ENCODE data around the gene ADAM33. TPM values are rescaled to one million over a fixed set of nuclear protein-coding genes. Genes with fewer than 3 reads are reported as not detected.

The ADAM33 gene
- total and polyA plus RNA-seq, 2 of the 8 experiments (the other 6 are each of a cell fraction or from before 2014, with no cell fraction given): 4.2 to 6.0 TPM

DNA sequence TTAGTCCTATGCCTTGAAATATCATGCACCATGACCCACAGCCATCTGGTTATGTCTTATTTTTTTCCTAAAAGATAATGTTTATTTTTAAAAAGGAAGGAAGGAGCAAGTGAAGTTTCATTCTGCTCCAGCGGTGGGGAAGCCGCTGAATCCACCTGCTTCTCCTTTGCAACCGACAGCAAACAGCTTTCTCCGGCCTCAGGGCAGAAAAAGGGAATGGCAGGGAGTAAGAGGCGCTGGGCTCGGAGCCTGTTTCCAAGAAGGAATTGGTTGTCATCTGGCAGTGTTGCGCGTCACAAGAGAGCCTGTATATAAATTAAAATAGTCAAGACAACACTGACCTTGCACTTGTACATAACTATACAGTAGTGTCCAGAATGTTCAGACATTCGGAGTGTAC lies 32.9 kb downstream of the ADAM33 start:
- Histone ChIP-seq H4K91ac (replicated peaks; ENCODE audit: insufficient read length, low read length) (no peak overlapping the region), H3K27ac (ENCODE audit: low read depth, low read length) (no peak overlapping the region), H2BK12ac (ENCODE audit: low read depth, low read length) (no peak overlapping the region), H3K23me2 (ENCODE audit: low read depth, low read length) (no peaks in the 10 kb centered on the region), H2BK20ac (ENCODE audit: low read length) (no peak overlapping the region), H2BK5ac (ENCODE audit: low read depth, low read length) (no peak overlapping the region), H3K4me1 (replicated peaks in 1 of 4; ENCODE audit: control insufficient read depth in 3 of 4, insufficient read depth in 4 of 4, low read length in 3 of 4) (no peaks in the 10 kb centered on the region), H3K4me2 (ENCODE audit: insufficient read depth in 1 of 2, low read depth in 2 of 2, low read length in 2 of 2) (no peak overlapping the region), H3K27me3 (replicated peaks in 1 of 4; ENCODE audit: control insufficient read depth in 3 of 4, extremely low read depth in 1 of 4, insufficient read depth in 3 of 4, low read length in 3 of 4) (no peaks in the 10 kb centered on the region; a peak in 2 of 7 replicates), H3K14ac (ENCODE audit: insufficient read length) (no peak overlapping the region), H2BK120ac (replicated peaks; ENCODE audit: low read depth, low read length) (no peak overlapping the region), H4K8ac (ENCODE audit: extremely low read depth, insufficient read depth, low read length) (no peak overlapping the region), H3K56ac (replicated peaks; ENCODE audit: insufficient read length, low read depth, low read length) (no peak overlapping the region), H3K9ac (replicated peaks in 1 of 4; ENCODE audit: extremely low read depth in 1 of 4, low read depth in 3 of 4, low read length in 3 of 4) (no peak overlapping the region), H2AK5ac (ENCODE audit: low read depth, low read length) (no peak overlapping the region), H3K23ac (ENCODE audit: insufficient read length) (no peak overlapping the region), H2AFZ (ENCODE audit: low read length) (no peak overlapping the region), H4K5ac (ENCODE audit: insufficient read length, low read depth, low read length) (no peak overlapping the region), H2BK15ac (ENCODE audit: low read length) (no peak overlapping the region), H3K36me3 (ENCODE audit: control insufficient read depth in 2 of 4, insufficient read depth in 4 of 4, low read length in 3 of 4) (no peaks in the 10 kb centered on the region), H3K18ac (ENCODE audit: extremely low read depth, low read length) (no peak overlapping the region), H3K4ac (replicated peaks; ENCODE audit: insufficient read length, low read depth, low read length) (no peak overlapping the region), H3K79me2 (ENCODE audit: control insufficient read depth in 1 of 2, insufficient read depth in 2 of 2, low read length in 2 of 2) (no peaks in the 10 kb centered on the region), H4K20me1 (replicated peaks in 1 of 2; ENCODE audit: control insufficient read depth in 1 of 2, insufficient read depth in 2 of 2, low read length in 2 of 2) (no peaks in the 10 kb centered on the region), H3K4me3 (ENCODE audit: extremely low read depth in 1 of 4, insufficient read depth in 2 of 4, low read depth in 3 of 4, low read length in 4 of 4) (no peak overlapping the region), H3K79me1 (ENCODE audit: low read depth, low read length) (no peaks in the 10 kb centered on the region), H3K9me3 (ENCODE audit: insufficient read depth in 2 of 2, low read depth in 1 of 2, low read length in 1 of 2) (no peaks in the 10 kb centered on the region)
- POLR2A ChIA-PET (ENCODE audit: partially characterized antibody): interaction anchor here (1.1 to 1.3 kb wide), 2 partner anchors 9 to 30 kb away, joined by 3 read pairs; no protein-coding TSS in a partner anchor
- CTCF ChIA-PET (ENCODE audit: partially characterized antibody): interaction anchor here (1.0 to 2.3 kb wide), 4 partner anchors 9 to 67 kb away, joined by 3 to 6 read pairs (median 4); no protein-coding TSS in a partner anchor
- WGBS, 2 experiments (ENCODE audit: extremely low coverage in 1 of 2, insufficient coverage in 1 of 2, insufficient read length in 1 of 2, insufficient replicate concordance in 2 of 2, low coverage in 1 of 2, low lambda C conversion rate in 2 of 2, missing lambda C conversion rate in 1 of 2): 91% methylated on average over 9 of the region's 9 CpGs; no CpG with 5 or more reads in 1 of the 2 experiments
- DNase-seq (ENCODE audit: low read depth in 1 of 2, low spot score in 2 of 2) (peak in 1 of 2 experiments; percentile 16), FAIRE-seq (no peak)
- no peak for TF ChIP-seq BCL11A (IDR thresholded peaks at IDR 0.05; ENCODE audit: low read depth in 2 of 2, low read length in 2 of 2)
- TF ChIP-seq ATF2 (IDR thresholded peaks at IDR 0.05; ENCODE audit: low read length): no peak
- no peak for TF ChIP-seq CTCF (IDR thresholded peaks at IDR 0.05; ENCODE audit: control extremely low read depth in 1 of 3, insufficient read depth in 1 of 3, low read depth in 1 of 3, low read length in 3 of 3)
- no peak for TF ChIP-seq TAF1 (IDR thresholded peaks at IDR 0.05; ENCODE audit: low read depth, low read length)
- TF ChIP-seq E2F6 (IDR thresholded peaks at IDR 0.05): no peak
- no peak for TF ChIP-seq SRF (IDR thresholded peaks at IDR 0.05; ENCODE audit: low read depth, low read length)
- no peak for TF ChIP-seq RXRA (IDR thresholded peaks at IDR 0.05; ENCODE audit: insufficient read depth, low read depth, low read length)

Measured in H1 (cell line).